NCI-H82 (cell line): ENCODE data around the gene TMEM51.

Source experiments
- DNase-seq: peaks from one replicate; lab custom pipeline; 2025; lab: John Stamatoyannopoulos, UW

TMEM51 gene

DNA sequence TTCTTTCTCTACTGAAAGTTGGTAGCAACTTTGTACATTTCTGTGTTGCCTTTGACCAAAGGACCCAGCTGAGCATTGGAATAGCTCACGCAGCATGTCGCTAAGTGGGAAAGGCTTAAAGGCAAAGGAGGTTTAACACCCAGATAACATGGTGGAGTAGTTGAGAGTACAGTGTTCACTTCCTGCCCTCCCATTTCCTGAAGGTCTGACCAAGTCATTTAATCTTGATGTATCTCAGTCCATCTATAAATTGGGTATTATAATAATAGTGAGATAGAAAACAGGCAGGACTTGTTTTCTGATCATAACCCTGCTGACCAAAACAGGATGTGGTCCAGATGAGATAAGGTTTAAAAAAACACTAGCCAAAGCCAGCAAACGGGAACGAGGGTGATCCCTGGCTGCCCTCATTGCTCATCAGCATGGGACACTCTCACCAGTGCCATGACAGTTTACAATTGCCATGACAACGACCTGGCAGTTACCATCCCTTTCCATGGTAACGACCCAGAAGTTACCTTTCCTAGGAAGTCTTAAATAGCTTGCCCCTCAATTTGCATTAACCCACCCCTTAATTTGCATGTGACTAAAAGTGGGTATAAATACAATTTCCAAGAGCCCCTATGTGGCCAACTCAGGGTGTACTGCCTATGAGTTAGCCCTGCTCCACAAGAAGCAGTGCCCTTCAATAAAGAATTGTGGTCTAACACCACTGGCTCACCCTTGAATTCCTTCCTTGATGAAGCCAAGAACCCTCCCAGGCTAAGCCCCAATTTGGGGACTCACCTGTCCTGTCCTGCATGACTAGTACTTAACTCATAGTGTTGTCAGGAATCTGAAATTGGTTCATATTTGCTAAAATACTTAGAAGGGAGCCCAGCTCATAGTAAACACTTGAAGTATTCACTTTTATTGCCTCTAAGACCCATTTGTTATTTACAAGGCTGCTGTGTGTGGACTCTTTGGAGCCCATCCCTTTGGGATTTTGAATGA, 65.0 kb downstream of the TMEM51 start:
- DNase-seq = no peak

DNA sequence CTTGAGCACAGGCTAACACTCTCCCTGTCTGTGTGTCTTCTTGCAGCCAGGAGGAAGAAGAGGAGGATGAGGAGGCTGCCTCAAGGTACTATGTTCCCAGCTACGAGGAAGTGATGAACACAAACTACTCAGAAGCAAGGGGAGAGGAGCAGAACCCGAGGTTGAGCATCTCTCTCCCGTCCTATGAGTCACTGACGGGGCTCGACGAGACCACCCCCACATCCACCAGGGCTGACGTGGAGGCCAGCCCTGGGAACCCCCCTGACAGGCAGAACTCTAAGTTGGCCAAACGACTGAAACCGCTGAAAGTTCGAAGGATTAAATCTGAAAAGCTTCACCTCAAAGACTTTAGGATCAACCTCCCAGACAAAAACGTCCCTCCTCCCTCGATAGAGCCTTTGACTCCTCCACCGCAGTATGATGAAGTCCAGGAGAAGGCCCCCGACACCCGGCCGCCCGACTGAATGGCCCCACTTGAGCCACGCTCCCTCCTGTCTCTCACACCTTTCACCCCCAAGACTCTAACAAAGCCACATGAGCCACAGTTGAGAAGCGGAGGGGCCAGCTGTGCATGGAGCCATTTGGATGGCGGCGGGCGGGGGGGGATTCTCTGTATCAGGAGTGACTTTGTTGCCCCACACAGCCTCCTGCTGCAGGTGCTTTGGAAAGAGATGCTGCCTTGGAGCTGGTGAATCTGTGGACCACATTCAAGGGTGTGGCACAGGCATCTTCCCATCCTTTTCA, 65.9 kb downstream of the TMEM51 start:
- DNase-seq = no peak

DNA sequence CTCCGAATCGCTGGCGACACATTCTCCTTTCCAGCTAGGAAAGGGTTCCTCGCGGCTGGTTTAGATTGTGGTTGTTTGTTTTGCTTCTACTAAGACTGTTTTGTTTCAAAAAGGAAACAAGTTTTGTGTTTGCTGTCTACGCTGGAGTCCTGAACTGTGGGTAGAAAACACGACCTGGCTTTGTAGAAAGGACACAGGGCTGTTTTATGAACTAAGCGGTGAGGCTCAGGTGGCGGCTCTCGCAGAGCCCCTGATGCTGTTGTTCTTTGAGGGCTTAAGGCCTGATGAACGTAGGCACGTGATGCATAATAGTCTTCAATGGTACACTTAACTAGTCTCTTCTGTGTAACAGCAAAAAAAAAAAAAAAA, 66.5 kb downstream of the TMEM51 start:
- DNase-seq = no peak

DNA sequence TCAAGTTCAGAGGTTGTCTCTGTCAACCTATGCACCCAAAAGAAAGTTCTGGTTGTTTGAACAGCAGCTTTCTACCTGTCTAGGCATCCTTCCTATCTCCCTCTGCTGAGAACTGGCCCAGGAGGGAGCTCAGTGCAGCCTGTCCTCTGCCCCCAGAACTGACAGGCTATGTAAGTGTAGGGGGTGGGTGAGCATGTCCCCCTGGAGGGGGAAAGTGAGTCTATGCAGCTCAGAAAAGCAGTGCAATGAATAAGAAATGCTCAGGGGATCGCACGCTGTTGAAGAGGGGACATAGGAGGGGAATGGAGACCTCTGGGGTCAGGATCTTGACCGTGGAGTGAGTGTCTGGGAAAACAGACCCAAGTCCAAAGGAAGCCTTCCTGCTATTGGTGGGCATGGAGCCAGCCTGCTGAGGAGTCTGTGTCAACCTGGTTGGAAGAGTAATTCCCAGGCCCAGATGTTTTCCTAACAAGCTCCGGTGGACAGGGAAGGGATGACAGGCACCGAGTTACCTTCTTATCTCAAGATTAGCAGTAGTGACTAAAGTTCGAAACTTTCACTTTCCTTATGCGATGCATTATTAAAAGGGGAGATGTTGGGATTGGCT, 67.4 kb downstream of the TMEM51 start:
- peak; percentile 24 for DNase-seq

DNA sequence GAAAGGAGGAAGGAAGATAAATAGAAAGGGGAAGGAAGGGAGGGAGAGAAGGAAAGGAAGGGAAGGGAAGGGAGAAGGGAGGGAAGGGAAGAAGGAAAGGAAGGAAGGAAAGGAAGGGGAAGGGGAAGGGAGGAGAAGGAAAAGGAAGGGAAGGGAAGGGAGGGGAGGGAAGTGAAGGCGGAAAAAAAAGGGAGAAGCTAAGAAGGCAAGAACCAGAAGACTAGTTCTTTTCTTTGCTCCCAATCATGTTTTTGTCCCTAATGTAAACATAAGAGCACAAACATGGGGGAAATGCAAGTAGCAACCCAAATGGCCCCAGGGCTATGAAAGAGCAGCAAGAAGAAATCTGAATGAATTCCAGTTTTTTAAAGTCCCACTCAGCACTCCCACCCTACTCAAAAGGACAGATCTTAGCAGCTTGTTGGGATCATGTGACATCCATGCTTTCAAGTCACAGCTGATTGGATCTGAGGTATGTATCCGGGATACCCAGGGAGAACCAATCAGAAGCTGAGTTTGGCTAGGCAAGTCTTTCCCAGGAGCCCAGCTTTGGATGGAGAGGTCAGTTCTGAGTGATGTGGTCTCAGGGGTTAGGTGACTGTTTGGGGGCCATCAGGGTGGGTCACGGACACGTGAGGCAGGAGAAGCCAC, 69.2 kb downstream of the TMEM51 start:
- no peak for DNase-seq

DNA sequence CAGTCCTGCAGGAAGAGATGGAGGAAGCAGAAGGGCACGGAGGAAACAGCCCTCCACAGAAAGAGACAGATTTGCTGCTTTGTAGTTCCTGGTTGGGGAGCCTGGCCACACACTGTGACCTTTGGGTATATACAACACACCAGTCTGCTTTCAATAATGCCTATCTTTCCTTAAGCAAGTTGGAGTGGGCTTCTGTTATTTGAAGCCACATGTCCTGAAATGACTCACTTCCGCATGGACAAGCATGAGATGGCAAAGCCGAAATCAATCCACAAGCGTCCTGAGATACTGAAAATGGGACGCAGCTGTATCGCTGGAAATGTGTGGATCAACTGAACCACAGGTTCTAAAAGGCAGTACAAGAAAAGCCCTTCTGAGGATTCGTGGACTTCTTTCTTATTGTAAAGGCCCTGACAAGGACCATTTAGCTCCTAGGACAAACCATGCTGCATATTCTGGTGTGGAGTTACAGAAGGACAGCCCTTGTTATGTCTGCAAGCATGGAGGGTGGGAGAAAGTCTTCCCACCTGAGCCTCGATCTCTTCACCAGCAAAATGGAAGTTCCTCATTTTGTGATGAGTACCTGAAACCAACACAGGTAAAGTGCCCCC, 70.8 kb downstream of the TMEM51 start:
- DNase-seq = no peak

DNA sequence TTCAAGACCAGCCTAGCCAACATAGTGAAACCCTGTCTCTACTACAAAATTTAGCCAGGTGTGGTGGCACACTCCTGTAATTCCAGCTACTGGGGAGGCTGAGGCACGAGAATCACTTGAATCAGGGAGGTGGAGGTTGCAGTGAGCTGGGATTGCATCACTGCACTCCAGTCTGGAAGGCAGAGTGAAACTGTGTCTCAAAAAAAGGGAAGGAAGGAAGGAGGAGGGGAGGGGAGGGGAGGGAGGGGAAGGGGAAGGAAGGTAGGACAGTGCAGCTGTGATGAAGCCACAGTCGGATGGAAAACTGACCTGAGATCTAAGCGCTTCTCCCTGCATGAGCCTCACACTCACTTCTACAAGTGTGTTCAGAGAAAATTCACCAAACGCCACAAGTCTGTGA, 71.4 kb downstream of the TMEM51 start:
- DNase-seq = no peak

DNA sequence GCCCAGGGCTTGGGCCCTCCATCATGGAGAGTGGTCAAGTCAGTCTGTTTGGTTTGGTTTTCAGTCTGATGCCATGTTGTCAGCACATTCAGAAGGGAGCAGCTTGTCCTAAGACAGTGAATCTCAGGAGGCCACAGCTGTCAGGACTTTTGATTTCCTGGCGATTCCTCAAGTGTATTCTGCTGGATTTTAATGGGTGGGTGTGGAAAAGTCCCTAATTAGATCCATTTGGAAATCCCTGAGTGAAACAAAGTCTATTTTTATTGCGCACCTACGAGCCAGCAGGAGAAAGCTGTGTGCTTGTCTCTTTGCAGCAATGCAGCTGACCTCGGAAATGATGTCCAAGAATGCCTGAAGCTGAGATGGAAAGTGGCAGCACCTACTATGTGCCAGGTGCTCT, 71.9 kb downstream of the TMEM51 start:
- DNase-seq = peak; percentile 43

DNA sequence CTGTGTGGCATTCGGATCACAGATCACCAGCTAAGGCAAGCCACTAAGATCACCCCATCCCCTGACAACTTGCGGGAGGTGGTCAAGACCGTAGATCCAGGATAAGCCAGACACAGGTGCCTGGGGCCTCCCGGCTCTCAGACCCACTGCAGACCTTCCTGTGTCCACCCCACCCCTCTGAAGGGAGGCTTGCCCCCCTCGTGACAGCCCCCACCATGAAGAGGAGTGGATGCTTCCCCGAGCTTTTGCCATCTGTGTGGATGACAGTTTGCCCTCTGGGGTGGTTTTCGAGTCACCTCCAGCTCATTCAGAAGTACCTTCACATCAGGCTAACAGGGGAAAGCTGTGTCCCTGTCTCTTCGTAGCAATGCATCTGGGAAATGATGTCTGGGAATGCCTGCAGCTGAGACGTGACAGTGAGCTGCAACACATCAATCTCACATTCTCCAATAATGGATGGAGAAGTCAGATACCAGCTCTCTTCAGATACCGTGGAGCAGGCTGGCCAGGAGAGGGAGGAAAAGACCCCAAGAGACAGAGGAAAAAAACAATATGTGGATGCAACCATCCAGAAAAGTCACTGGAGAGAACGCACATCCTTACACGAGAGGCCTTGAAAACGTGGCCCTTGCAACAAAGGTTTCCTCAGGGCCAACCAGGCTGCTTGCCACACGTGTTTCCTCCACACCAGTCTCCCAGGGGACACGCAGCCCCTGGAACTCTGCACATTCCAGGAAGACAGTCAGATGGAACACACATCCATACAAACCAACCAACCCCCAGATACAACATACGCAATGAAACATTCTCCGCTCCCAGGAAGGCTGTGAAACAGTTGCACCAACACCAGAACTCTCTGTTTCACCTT, 73.1 kb downstream of the TMEM51 start:
- DNase-seq = no peak

DNA sequence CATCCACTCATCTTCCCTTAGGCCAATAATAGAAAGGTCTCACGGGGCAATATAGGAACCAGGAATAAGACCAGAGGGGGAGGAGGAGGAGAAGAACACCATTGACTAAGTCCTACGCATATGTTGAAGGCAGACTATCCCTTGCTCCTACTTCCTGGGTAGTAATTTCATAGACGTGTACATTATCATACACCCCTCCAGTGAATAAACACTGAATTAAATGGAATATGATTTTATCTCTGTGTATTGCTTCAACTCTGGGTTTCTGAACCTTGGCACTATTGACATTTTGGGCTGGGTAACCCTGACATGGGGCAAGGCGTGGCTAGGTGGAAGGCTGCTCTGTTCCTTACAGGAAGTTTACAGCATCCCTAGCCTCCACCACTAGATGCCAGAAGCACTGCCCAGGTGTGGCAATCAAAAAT, 76.2 kb downstream of the TMEM51 start:
- no peak for DNase-seq

DNA sequence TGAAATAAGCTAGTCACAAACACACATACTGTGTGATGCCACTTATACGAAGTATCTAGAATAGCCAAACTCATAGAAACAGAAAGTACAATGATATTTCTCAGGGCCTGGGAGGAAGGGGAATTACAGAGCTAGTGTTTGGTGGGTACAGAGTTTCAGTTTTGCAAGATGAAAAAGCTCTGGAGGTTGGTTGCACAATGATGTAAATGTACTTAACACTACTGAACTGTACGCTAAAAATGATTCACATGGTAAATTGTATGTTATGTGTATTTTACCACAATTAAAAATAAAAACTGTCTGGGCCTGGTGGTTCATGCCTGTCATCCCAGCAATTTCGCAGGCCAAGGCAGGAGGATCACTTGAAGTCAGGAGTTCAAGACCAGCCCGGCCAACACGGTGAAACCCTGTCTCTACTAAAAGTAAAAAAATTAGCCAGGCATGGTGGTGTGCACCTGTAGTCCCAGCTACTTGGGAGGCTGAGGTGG, 78.2 kb downstream of the TMEM51 start:
- DNase-seq = no peak

DNA sequence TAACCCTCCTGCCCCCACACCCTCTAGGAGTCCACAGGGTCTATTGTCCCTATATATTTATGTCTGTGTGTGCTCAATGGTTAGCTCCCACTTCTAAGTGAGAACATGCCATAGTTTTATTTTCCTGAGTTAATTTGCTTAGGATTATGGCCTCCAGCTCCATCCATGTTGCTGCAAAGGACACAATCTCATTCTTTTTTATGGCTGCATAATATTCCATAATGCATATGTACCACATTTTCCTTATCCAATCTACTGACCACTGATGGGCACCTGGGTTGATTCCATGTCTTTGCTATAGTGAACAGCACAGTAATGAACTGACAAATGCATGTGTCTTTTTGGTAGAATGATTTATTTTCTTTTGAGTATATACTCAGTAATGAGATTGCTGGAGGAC, 80.1 kb downstream of the TMEM51 start:
- DNase-seq = no peak

DNA sequence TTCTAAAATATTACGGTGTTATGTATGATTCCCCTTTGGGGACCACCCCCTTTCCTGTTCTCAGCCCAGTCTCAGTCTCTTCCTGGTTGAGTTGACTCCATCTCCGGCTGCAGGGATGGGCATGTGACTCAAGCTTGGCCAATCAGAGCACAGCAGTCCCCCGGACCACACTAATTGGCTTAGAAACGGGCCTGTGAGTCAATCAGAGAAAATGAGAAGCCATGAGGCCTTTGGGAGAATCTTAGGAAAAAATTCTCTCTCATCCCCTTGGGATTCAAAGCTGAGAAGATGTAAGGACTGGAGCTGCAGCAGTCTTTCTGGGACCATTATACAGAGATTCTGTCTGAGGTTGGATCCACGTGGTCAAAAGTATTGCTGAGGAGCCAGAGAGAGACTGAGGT, 82.8 kb downstream of the TMEM51 start:
- peak; percentile 98 for DNase-seq

DNA sequence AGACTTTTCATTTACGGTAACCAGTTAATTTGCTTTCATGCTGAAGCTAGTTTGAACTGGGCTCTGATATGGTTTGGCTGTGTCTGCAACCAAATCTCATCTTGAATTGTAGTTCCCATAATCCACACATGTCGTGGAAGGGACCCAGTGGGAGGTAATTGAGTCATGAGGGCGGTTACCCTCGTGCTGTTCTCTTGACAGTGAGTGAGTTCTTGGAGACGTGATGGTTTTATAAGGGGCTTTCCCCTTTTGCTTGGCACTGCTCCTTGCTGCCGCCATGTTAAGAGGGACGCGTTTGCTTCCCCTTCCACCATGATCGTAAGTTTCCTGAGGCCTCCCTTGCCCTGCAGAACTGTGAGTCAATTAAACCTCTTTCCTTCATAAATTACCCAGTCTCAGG, 83.2 kb downstream of the TMEM51 start:
- DNase-seq = peak; percentile 51

DNA sequence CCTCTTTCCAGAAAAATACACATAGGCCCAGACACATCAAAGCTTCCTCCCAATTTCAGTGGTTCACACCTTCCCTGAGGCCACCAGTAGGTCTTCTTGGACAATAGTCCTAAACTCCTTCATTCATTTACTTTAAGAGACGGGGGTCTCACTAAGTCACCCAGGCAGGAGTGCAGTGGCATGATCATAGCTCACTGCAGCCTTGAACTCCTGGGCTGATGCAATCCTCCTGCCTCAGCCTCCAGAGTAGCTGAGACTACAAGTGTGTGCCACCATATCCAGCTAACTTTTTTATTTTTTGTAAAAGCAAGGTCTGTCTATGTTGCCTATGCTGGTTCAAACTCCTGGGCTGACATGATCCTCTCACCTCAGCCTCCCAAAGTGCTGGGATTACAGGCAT, 85.2 kb downstream of the TMEM51 start:
- no peak for DNase-seq

DNA sequence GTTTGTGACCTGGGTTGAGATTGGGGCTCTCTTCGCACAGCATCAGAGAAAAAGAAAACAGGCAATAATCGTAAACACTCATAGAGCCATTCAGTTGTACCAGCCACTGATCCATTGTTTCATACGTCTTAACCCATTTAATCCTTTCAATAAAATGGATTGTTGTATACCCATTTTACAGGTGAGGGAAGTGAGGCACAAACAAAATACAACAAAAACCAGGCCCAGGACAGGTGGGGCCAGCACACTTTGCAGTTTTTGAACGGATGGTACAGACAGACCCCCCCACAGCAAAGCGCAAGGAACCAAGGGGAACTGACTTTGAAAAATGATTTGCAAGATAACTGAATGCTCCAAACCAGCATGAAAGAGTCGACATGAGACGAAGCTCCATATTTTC, 89.2 kb downstream of the TMEM51 start:
- DNase-seq = no peak

DNA sequence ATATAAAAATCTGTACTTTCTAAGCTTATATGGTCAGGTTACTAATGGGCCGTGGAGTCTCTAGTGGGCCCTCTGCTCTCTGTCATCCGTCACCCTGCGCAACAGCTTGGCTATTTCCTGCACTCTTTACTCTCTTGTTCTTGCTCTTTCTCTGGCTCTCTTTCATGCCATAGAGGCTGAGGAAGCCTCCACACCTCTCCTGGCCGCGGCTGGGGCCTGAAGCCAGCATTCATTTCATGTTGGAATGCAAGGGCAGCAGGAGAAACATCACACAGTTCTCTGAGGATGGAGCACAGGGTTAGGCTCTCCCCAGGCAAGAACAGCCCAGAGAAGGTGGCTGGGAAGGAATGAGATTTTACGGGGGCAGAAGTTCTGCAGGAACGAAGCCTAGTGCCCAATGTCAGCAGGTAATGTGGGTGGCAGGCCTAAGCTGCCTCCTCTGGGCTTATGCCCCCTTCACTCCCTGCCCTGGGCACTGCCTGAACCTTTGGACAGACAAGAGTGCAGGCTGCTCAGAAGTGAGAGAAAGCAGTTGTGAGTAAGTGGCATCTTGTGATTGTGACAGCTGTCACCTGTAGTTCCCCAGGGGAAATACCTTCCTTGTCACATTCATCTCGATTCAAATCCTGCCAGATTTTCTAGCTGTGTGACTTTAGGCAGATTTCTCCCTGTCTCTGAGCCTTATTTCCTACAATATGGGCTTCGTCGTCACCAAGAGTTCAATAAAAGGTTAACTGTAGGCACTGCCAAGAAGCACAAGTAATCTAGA, 89.9 kb downstream of the TMEM51 start:
- DNase-seq = no peak

DNA sequence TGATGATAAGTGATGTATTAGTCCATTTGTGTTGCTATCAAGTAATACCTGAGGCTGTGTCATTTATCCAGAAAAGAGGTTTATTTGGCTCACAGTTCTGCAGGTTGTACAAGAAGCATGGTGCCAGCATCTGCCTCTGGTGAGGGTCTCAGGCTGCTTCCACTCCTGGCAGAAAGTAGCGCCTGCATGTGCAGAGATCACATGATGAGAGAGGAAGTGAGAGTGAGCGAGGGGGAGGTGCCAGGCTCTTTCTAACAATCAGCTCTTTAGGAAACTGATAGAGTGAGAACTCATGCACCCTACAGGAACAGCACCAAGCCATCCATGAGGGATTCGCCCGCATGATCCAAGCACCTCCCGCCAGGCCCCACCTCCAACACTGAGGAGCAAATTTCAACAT, 91.3 kb downstream of the TMEM51 start:
- no peak for DNase-seq

DNA sequence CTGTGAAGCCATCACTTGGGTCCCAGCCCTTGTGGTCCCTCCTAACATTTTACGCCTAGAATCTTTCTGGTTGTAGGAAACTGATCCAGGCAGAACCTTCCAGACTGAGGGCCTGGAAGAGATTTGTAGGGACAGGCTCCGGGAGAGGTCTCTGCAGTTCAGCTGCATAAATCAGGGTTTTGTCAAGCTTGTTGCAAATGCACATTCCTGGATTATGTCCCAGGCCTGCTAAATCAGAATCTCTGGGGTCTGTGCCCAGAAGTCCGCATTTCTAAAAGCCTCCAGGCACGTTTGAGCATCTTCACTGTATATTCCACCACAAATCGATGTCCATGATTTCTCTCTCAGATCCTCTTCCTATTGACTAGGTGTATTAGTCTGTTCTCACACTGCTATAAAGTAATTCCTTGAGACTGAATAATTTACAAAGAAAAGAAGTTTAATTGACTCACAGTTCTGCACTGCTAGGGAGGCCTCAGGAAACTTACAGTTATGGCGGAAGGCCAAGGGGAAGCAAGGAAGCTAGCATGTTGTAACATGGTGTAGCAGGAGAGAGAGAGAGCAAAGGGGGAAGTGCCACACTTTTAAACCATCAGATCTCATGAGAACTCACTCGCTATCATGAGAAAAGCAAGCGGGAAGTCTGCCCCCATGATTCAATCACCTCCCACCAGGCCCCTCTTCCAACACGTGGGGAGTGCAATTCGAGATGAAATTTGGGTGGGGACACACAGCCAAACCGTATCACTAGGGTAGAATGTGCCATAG, 92.2 kb downstream of the TMEM51 start:
- no peak for DNase-seq
